IMR-90 (cell line): ENCODE measurements around the gene SOX6. TPM values are rescaled to one million over a fixed set of nuclear protein-coding genes. Genes with fewer than 3 reads are reported as not detected.

Experiments
- ATAC-seq: fragments of 200-7000 bp; cut with Tn5 transposase; 2 replicates; pipeline ENCODE4 v1.9.1; 2020; ENCODE audit warnings: low read depth, mild to moderate bottlenecking, moderate library complexity
- BruUV-seq: library from RNA; stranded (reverse); fragments of 400-500 nt; replicated peaks from 2 replicates; lab custom pipeline; 2021; lab: Mats Ljungman, UMichigan
- CTCF ChIA-PET: fragments of 300-600 bp; formaldehyde crosslinking; extraction: SDS; loops from one replicate; lab custom pipeline; 2021; ENCODE audit warnings: antibody characterized with exemption; lab: Yijun Ruan, JAX
- POLR2A ChIA-PET: fragments of 300-600 bp; sonication (Branson Sonifier 250); formaldehyde crosslinking; loops from one replicate; lab custom pipeline; 2022; ENCODE audit warnings: antibody characterized with exemption; ENCODE audit not compliant: unreplicated experiment; lab: Charles Lee
- DNase-seq: peaks from one replicate; pipeline ENCODE4 v3.0.0; 2013
- H2AFZ ChIP-seq: replicated peaks from 2 replicates; pipeline ENCODE3; 2013; ENCODE audit warnings: low read length, mild to moderate bottlenecking; ENCODE audit not compliant: poor library complexity
- H2AK5ac ChIP-seq: 2 replicates; pipeline ENCODE4 v1.6.1; 2013; ENCODE audit warnings: low read depth, low read length, inconsistent platforms
- H2AK9ac ChIP-seq: replicated peaks from 2 replicates; pipeline ENCODE3; 2013; ENCODE audit warnings: mild to moderate bottlenecking, low read depth, low read length, moderate library complexity; ENCODE audit not compliant: poor library complexity
- H2BK120ac ChIP-seq: 2 replicates; pipeline ENCODE4 v1.6.1; 2013; ENCODE audit warnings: low read depth, low read length, inconsistent platforms
- H2BK15ac ChIP-seq: 3 replicates; pipeline ENCODE4 v1.6.1; 2013; ENCODE audit warnings: low read depth, low read length, inconsistent platforms
- H2BK20ac ChIP-seq: 2 replicates; pipeline ENCODE4 v1.6.1; 2013; ENCODE audit warnings: low read depth, mild to moderate bottlenecking, inconsistent platforms, low read length, moderate library complexity
- H2BK5ac ChIP-seq: 2 replicates; pipeline ENCODE4 v1.6.1; 2013; ENCODE audit warnings: mild to moderate bottlenecking, low read depth, low read length, inconsistent platforms; ENCODE audit not compliant: poor library complexity, severe bottlenecking
- H3K14ac ChIP-seq: replicated peaks from 2 replicates; pipeline ENCODE4 v1.6.1; 2013; ENCODE audit warnings: low read depth, low read length, inconsistent platforms
- H3K18ac ChIP-seq: 2 replicates; pipeline ENCODE4 v1.6.1; 2013; ENCODE audit warnings: low read depth, low read length, control low read depth
- H3K23ac ChIP-seq: 2 replicates; pipeline ENCODE4 v1.6.1; 2013; ENCODE audit warnings: low read depth, low read length, inconsistent platforms
- H3K27ac ChIP-seq: 2 replicates; pipeline ENCODE4 v1.5.1; 2013; ENCODE audit warnings: mild to moderate bottlenecking, control low read depth, low read length; ENCODE audit not compliant: insufficient read depth
- H3K27me3 ChIP-seq: 2 replicates; pipeline ENCODE4 v1.6.1; 2013; ENCODE audit warnings: low read length; ENCODE audit not compliant: control insufficient read depth, insufficient read depth
- H3K36me3 ChIP-seq: 2 replicates; pipeline ENCODE4 v1.6.1; 2013; ENCODE audit warnings: low read length, mixed read lengths; ENCODE audit not compliant: control insufficient read depth, insufficient read depth
- H3K4ac ChIP-seq: 2 replicates; pipeline ENCODE4 v1.6.1; 2013; ENCODE audit warnings: low read depth, low read length, inconsistent platforms
- H3K4me1 ChIP-seq: 2 replicates; pipeline ENCODE4 v1.6.1; 2013; ENCODE audit warnings: low read length, mixed read lengths; ENCODE audit not compliant: control insufficient read depth, insufficient read depth
- H3K4me2 ChIP-seq: 2 replicates; pipeline ENCODE4 v1.6.1; 2013; ENCODE audit warnings: low read depth, mild to moderate bottlenecking, control low read depth, low read length, moderate library complexity
- H3K4me3 ChIP-seq: 2 replicates; pipeline ENCODE4 v1.5.1; 2013; ENCODE audit warnings: low read depth, mild to moderate bottlenecking, control low read depth, low read length, moderate library complexity; ENCODE audit not compliant: insufficient read depth
- H3K56ac ChIP-seq: 2 replicates; pipeline ENCODE4 v1.6.1; 2013; ENCODE audit warnings: low read length, inconsistent platforms; ENCODE audit not compliant: insufficient read depth; ENCODE audit errors: extremely low read depth
- H3K79me1 ChIP-seq, 2 experiments: 2 replicates each; pipeline ENCODE4 v1.6.1; 2013; ENCODE audit warnings: low read length in 2 of 2, inconsistent platforms in 1 of 2, low read depth in 1 of 2
- H3K9ac ChIP-seq: 2 replicates; pipeline ENCODE4 v1.6.1; 2013; ENCODE audit warnings: low read depth, low read length, control low read depth
- H3K9me1 ChIP-seq: 2 replicates; pipeline ENCODE4 v1.6.1; 2013; ENCODE audit warnings: low read length, inconsistent platforms; ENCODE audit not compliant: insufficient read depth
- H3K9me3 ChIP-seq: 2 replicates; pipeline ENCODE4 v1.6.1; 2013; ENCODE audit warnings: low read length; ENCODE audit not compliant: control insufficient read depth, insufficient read depth
- H4K20me1 ChIP-seq: 2 replicates; pipeline ENCODE4 v1.6.1; 2013; ENCODE audit warnings: low read length, inconsistent platforms; ENCODE audit not compliant: insufficient read depth
- H4K5ac ChIP-seq: 2 replicates; pipeline ENCODE4 v1.6.1; 2013; ENCODE audit warnings: mild to moderate bottlenecking, low read depth, low read length, control low read depth
- H4K8ac ChIP-seq, 2 experiments: 2 replicates each; pipeline ENCODE4 v1.6.1; 2013; ENCODE audit warnings: low read depth in 2 of 2, low read length in 2 of 2, control low read depth in 1 of 2, inconsistent platforms in 1 of 2
- H4K91ac ChIP-seq: 2 replicates; pipeline ENCODE4 v1.6.1; 2013; ENCODE audit warnings: low read depth, low read length, inconsistent platforms; ENCODE audit not compliant: insufficient read depth
- BHLHE40 ChIP-seq: fragments of 150-350 bp; IDR thresholded peaks from 2 replicates; pipeline ENCODE4 v1.6.1; 2016; ENCODE audit warnings: mild to moderate bottlenecking, low read depth, low read length
- CHD1 ChIP-seq: IDR thresholded peaks from 2 replicates; pipeline ENCODE4 v1.6.1; 2012; ENCODE audit warnings: low read depth, low read length, improper control_type of control experiment
- FOS ChIP-seq: fragments of 150-350 bp; IDR thresholded peaks from 2 replicates; pipeline ENCODE4 v1.6.1; 2016; ENCODE audit warnings: low read depth, low read length
- MAZ ChIP-seq: IDR thresholded peaks from 2 replicates; pipeline ENCODE4 v1.6.1; 2012; ENCODE audit warnings: low read depth, mild to moderate bottlenecking, low read length, improper control_type of control experiment, moderate library complexity, borderline replicate concordance
- MXI1 ChIP-seq: IDR thresholded peaks from 2 replicates; pipeline ENCODE4 v1.6.1; 2012; ENCODE audit warnings: low read depth, mild to moderate bottlenecking, low read length, moderate library complexity, borderline replicate concordance
- NFE2L2 ChIP-seq: fragments of 150-350 bp; IDR thresholded peaks from 2 replicates; pipeline ENCODE4 v1.6.1; 2016; ENCODE audit warnings: low read depth, mild to moderate bottlenecking, low read length
- POLR2A ChIP-seq: IDR thresholded peaks from 2 replicates; pipeline ENCODE4 v1.6.1; 2012; ENCODE audit warnings: mild to moderate bottlenecking, low read depth, low read length
- RAD21 ChIP-seq: IDR thresholded peaks from 2 replicates; pipeline ENCODE4 v1.6.1; 2012; ENCODE audit warnings: low read length, improper control_type of control experiment
- RCOR1 ChIP-seq: IDR thresholded peaks from 2 replicates; pipeline ENCODE4 v1.6.1; 2012; ENCODE audit warnings: mild to moderate bottlenecking, low read length, improper control_type of control experiment; ENCODE audit not compliant: insufficient replicate concordance
- SMC3 ChIP-seq: fragments of 150-350 bp; IDR thresholded peaks from 2 replicates; pipeline ENCODE4 v1.6.1; 2016; ENCODE audit warnings: low read depth, mild to moderate bottlenecking, antibody characterized with exemption, low read length, moderate library complexity
- WGBS, 2 experiments: methylation state at CpG; one replicate each; pipeline versions ENCODE4 v1.1.5 to v1.1.7; 2013; ENCODE audit warnings: missing lambda C conversion rate in 2 of 2; ENCODE audit not compliant: insufficient read length in 1 of 2; ENCODE audit errors: extremely low coverage in 2 of 2; 5-methylcytosine and 5-hydroxymethylcytosine counted together
- dilution Hi-C: fragments of 300-500 bp; cut with HindIII; formaldehyde crosslinking; loops from one replicate; pipeline ENCODE4 v1.14.3; 2018; ENCODE audit warnings: low sequenced_read_pairs; ENCODE audit not compliant: unreplicated experiment
- in situ Hi-C: fragments of 300-500 bp; cut with MboI; formaldehyde crosslinking; loops from 3 replicates; pipeline ENCODE4 v1.14.3; 2019; ENCODE audit warnings: low sequenced_read_pairs, inconsistent platforms, mixed read lengths
- intact Hi-C: fragments of 100-400 bp; cut with micrococcal nuclease; formaldehyde crosslinking; loops from 2 replicates; pipeline ENCODE4 v1.10.0; 2022
- polyA plus RNA-seq, 3 experiments: library from polyadenylated mRNA; depleted of rRNA; stranded (reverse); fragments of >200 nt; gene quantifications; 2 replicates each; pipeline ENCODE4 v1.2.3, GENCODE V29; 2012; ENCODE audit warnings: low replicate concordance in 1 of 3
- total RNA-seq: library from RNA; depleted of rRNA; stranded (reverse); fragments of >200 nt; gene quantifications from 2 replicates; pipeline ENCODE4 v1.2.3, GENCODE V29; 2012
- TF ChIP-seq, protein P1 (sequence below): fragments of 150-350 bp; IDR thresholded peaks from 2 replicates; pipeline ENCODE4 v1.6.1; 2016; ENCODE audit warnings: low read depth, mild to moderate bottlenecking, low read length, moderate library complexity, borderline replicate concordance
- TF ChIP-seq, protein P2 (sequence below): fragments of 150-350 bp; IDR thresholded peaks from 2 replicates; pipeline ENCODE4 v1.6.1; 2017; ENCODE audit warnings: mild to moderate bottlenecking, antibody characterized with exemption, low read length, low read depth
- TF ChIP-seq, protein P3 (sequence below): conservative IDR thresholded peaks from 2 replicates; pipeline ENCODE4 v1.5.1; 2012; ENCODE audit warnings: mild to moderate bottlenecking, low read depth, low read length, improper control_type of control experiment

Gene SOX6
- total and polyA plus RNA-seq, 2 of the 4 experiments (the other 2 are of a cell fraction), result 1.7 to 7.7 TPM

DNA sequence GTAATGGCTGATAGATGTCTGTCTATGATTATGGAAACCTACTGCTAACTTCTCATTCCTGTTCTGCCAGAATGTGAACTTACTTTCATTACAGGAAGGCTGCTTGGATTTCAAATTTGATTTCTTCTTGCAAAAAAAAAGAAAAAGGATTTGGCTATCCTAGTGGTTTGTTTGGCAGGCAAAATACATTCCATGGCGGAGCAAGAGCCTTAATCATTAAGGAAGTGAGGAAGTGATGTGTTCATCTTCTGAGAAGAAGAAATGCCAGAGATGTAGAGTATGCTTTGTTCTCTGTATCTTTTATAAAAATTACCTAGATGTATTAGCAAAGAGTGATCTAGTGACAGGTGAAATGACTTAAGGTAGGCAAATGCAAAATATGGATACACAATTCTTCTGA lies 356.3 kb downstream of the SOX6 start:
- ATAC-seq, result peak; percentile 40; the same call in 1 of the 2 replicates
- no peak overlapping the region for H2AFZ ChIP-seq
- POLR2A ChIA-PET, result no interaction called here
- WGBS, 2 experiments, result no CpG with 5 or more reads among the region's 1 CpG
- dilution Hi-C loops (no loop called here), in situ Hi-C loops (no loop called here), intact Hi-C loops (loop anchor here (2.0 kb wide), 1 partner anchor 607 kb away; no protein-coding TSS in a partner anchor)
- H2BK15ac ChIP-seq, result no peak overlapping the region
- H4K91ac ChIP-seq, result no peak overlapping the region
- H3K4me1 ChIP-seq, result peaks cover 9% of the 10 kb centered on the region
- H3K4ac ChIP-seq, result no peak overlapping the region
- no peak overlapping the region for H2BK20ac ChIP-seq
- H3K56ac ChIP-seq, result no peak overlapping the region
- no peak for TF ChIP-seq BHLHE40
- TF ChIP-seq RAD21, result no peak
- TF ChIP-seq, protein P1, sequence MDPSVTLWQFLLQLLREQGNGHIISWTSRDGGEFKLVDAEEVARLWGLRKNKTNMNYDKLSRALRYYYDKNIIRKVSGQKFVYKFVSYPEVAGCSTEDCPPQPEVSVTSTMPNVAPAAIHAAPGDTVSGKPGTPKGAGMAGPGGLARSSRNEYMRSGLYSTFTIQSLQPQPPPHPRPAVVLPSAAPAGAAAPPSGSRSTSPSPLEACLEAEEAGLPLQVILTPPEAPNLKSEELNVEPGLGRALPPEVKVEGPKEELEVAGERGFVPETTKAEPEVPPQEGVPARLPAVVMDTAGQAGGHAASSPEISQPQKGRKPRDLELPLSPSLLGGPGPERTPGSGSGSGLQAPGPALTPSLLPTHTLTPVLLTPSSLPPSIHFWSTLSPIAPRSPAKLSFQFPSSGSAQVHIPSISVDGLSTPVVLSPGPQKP, result no peak
- TF ChIP-seq SMC3, result no peak
- no peak for TF ChIP-seq MXI1
- TF ChIP-seq CHD1, result no peak
- no peak for TF ChIP-seq MAZ
- TF ChIP-seq NFE2L2, result no peak
- TF ChIP-seq, protein P2, sequence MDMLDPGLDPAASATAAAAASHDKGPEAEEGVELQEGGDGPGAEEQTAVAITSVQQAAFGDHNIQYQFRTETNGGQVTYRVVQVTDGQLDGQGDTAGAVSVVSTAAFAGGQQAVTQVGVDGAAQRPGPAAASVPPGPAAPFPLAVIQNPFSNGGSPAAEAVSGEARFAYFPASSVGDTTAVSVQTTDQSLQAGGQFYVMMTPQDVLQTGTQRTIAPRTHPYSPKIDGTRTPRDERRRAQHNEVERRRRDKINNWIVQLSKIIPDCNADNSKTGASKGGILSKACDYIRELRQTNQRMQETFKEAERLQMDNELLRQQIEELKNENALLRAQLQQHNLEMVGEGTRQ, result no peak
- TF ChIP-seq POLR2A, result no peak
- TF ChIP-seq RCOR1, result no peak
- TF ChIP-seq FOS, result no peak
- TF ChIP-seq, protein P3, sequence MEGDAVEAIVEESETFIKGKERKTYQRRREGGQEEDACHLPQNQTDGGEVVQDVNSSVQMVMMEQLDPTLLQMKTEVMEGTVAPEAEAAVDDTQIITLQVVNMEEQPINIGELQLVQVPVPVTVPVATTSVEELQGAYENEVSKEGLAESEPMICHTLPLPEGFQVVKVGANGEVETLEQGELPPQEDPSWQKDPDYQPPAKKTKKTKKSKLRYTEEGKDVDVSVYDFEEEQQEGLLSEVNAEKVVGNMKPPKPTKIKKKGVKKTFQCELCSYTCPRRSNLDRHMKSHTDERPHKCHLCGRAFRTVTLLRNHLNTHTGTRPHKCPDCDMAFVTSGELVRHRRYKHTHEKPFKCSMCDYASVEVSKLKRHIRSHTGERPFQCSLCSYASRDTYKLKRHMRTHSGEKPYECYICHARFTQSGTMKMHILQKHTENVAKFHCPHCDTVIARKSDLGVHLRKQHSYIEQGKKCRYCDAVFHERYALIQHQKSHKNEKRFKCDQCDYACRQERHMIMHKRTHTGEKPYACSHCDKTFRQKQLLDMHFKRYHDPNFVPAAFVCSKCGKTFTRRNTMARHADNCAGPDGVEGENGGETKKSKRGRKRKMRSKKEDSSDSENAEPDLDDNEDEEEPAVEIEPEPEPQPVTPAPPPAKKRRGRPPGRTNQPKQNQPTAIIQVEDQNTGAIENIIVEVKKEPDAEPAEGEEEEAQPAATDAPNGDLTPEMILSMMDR, result no peak
- no peak overlapping the region for H3K23ac ChIP-seq
- DNase-seq, result peak; percentile 86
- H3K36me3 ChIP-seq, result no peaks in the 10 kb centered on the region
- peak overlapping the region; percentile 77; the same call in 1 of the 2 replicates for H3K18ac ChIP-seq
- no peak overlapping the region for H3K14ac ChIP-seq
- no peaks in the 10 kb centered on the region for H3K79me1 ChIP-seq
- peak overlapping the region; percentile 65 for H2BK5ac ChIP-seq
- no peaks in the 10 kb centered on the region for H3K9me3 ChIP-seq
- no peak overlapping the region for H2AK5ac ChIP-seq
- peak overlapping the region in 1 of 2 experiments; percentile 55; a peak in 1 of 4 replicates for H4K8ac ChIP-seq
- no peak overlapping the region for H2AK9ac ChIP-seq
- H3K4me3 ChIP-seq, result no peak overlapping the region
- peak overlapping the region; percentile 13; the same call in 1 of the 2 replicates for H3K27ac ChIP-seq
- CTCF ChIA-PET, result no interaction called here
- H4K5ac ChIP-seq, result peak overlapping the region; percentile 56; the same call in 1 of the 2 replicates
- H3K4me2 ChIP-seq, result peak overlapping the region; percentile 63; the same call in 1 of the 2 replicates
- no peak overlapping the region for H3K9ac ChIP-seq
- H3K9me1 ChIP-seq, result peaks cover 3% of the 10 kb centered on the region; the same call in 1 of the 2 replicates
- H3K27me3 ChIP-seq, result no peaks in the 10 kb centered on the region
- no TSS peak for BruUV-seq
- H2BK120ac ChIP-seq, result peak overlapping the region; percentile 25; the same call in 1 of the 2 replicates
- H4K20me1 ChIP-seq, result no peaks in the 10 kb centered on the region
